ENCODE results near the gene MFAP3L.

GRCh38 chr4:170035231-170035630, 9.0 kb upstream of the MFAP3L start:
- TF ChIP-seq CTCF (IDR thresholded peaks at IDR 0.05) (no peak), POLR2AphosphoS5 (IDR thresholded peaks at IDR 0.05) (no peak)
